CD14-positive monocyte (primary cell): Measurements from ENCODE around the gene MICU1. TPM values are rescaled to one million over a fixed set of nuclear protein-coding genes. Genes with fewer than 3 reads are reported as not detected.
A peak's percentile ranks its signal among the peaks of the same experiment; 100 is the strongest.

ENCODE experiments used
- DNase-seq, 3 donors: peaks; one replicate each; pipeline ENCODE4 v3.0.0-alpha.2; 2011 to 2022
- H2AFZ ChIP-seq: 2 replicates; pipeline ENCODE4 v1.6.0; 2012; ENCODE audit warnings: mild to moderate bottlenecking, low read depth, low read length, inconsistent platforms; ENCODE audit not compliant: insufficient read depth, poor library complexity, severe bottlenecking
- H3K27ac ChIP-seq, 2 donors: 1 replicate in 1 of 2; 2 replicates in 1 of 2; pipeline ENCODE4 v1.5.1; 2012 to 2013; ENCODE audit warnings: low read length in 2 of 2, control low read depth in 1 of 2, inconsistent platforms in 1 of 2, low read depth in 1 of 2, mild to moderate bottlenecking in 1 of 2
- H3K27me3 ChIP-seq, 2 donors: one replicate each; pipeline versions ENCODE4 v1.6.0 to v1.6.1; 2011 to 2013; ENCODE audit warnings: low read length in 2 of 2; ENCODE audit not compliant: control insufficient read depth in 2 of 2, insufficient read depth in 2 of 2
- H3K36me3 ChIP-seq, 2 donors: replicated peaks in 1 of 2; 1 replicate in 1 of 2; 2 replicates in 1 of 2; pipeline versions ENCODE4 v1.5.1 to v1.6.1; 2012 to 2013; ENCODE audit warnings: low read length in 2 of 2, control low read depth in 1 of 2, inconsistent platforms in 1 of 2, mild to moderate bottlenecking in 1 of 2; ENCODE audit not compliant: insufficient read depth in 2 of 2, control insufficient read depth in 1 of 2
- H3K4me1 ChIP-seq, 2 donors: 1 replicate in 1 of 2; 2 replicates in 1 of 2; pipeline versions ENCODE4 v1.5.1 to v1.6.1; 2012 to 2013; ENCODE audit warnings: low read length in 2 of 2, control low read depth in 1 of 2, inconsistent platforms in 1 of 2, mild to moderate bottlenecking in 1 of 2, moderate library complexity in 1 of 2; ENCODE audit not compliant: insufficient read depth in 2 of 2, control insufficient read depth in 1 of 2
- H3K4me2 ChIP-seq: replicated peaks from 2 replicates; pipeline ENCODE3; 2012; ENCODE audit warnings: low read length, moderate library complexity, mild to moderate bottlenecking; ENCODE audit not compliant: poor library complexity, severe bottlenecking; ENCODE audit errors: extremely low read depth
- H3K4me3 ChIP-seq, 3 experiments: fragments of 200-600 bp in 1 of 3; sonication (generic) in 1 of 3; replicated peaks in 1 of 3; 1 replicate in 2 of 3; 2 replicates in 1 of 3; pipeline ENCODE4 v1.5.1; 2011 to 2013; ENCODE audit warnings: low read length in 3 of 3, mild to moderate bottlenecking in 3 of 3, control low read depth in 2 of 3, low read depth in 2 of 3, inconsistent platforms in 1 of 3, moderate library complexity in 1 of 3
- H3K79me2 ChIP-seq: 2 replicates; pipeline ENCODE4 v1.6.0; 2012; ENCODE audit warnings: mild to moderate bottlenecking, control low read depth, inconsistent platforms, low read length, moderate library complexity; ENCODE audit not compliant: insufficient read depth
- H3K9ac ChIP-seq: 2 replicates; pipeline ENCODE4 v1.6.0; 2017; ENCODE audit warnings: low read length, mild to moderate bottlenecking; ENCODE audit not compliant: insufficient read depth, poor library complexity, severe bottlenecking
- H3K9me3 ChIP-seq, 2 donors: replicated peaks in 1 of 2; 1 replicate in 1 of 2; 2 replicates in 1 of 2; pipeline versions ENCODE4 v1.5.1 to v1.6.1; 2012 to 2013; ENCODE audit warnings: low read length in 2 of 2, control low read depth in 1 of 2; ENCODE audit not compliant: control insufficient read depth in 1 of 2, insufficient read depth in 1 of 2
- H4K20me1 ChIP-seq: 2 replicates; pipeline ENCODE4 v1.6.0; 2012; ENCODE audit warnings: mild to moderate bottlenecking, low read length, control low read depth, moderate library complexity; ENCODE audit not compliant: insufficient read depth
- H3K27ac Mint-ChIP-seq, 7 donors: one replicate each; pipeline ENCODE4 v1.8.0; 2020; ENCODE audit warnings: mild to moderate bottlenecking in 7 of 7, mixed read lengths in 7 of 7, moderate library complexity in 6 of 7, inconsistent platforms in 2 of 7
- H3K27me3 Mint-ChIP-seq, 3 donors: one replicate each; pipeline ENCODE4 v1.8.0; 2021 to 2022; ENCODE audit warnings: low read depth in 3 of 3, mild to moderate bottlenecking in 3 of 3, mixed read lengths in 3 of 3, moderate library complexity in 3 of 3, inconsistent platforms in 1 of 3
- H3K36me3 Mint-ChIP-seq, 2 donors: one replicate each; pipeline ENCODE4 v1.8.0; 2020; ENCODE audit warnings: mixed read lengths in 2 of 2, inconsistent platforms in 1 of 2, mild to moderate bottlenecking in 1 of 2
- H3K4me1 Mint-ChIP-seq: one replicate; pipeline ENCODE4 v1.8.0; 2020; ENCODE audit warnings: mild to moderate bottlenecking, mixed read lengths
- H3K4me3 Mint-ChIP-seq, 2 donors: one replicate each; pipeline ENCODE4 v1.8.0; 2020; ENCODE audit warnings: mild to moderate bottlenecking in 2 of 2, mixed read lengths in 2 of 2, moderate library complexity in 1 of 2
- H3K9me3 Mint-ChIP-seq, 7 donors: one replicate each; pipeline ENCODE4 v1.8.0; 2020 to 2022; ENCODE audit warnings: mixed read lengths in 7 of 7, mild to moderate bottlenecking in 6 of 7, moderate library complexity in 6 of 7, inconsistent platforms in 2 of 7
- CTCF ChIP-seq: fragments of 200-600 bp; IDR thresholded peaks from one replicate; pipeline ENCODE4 v1.8.0; 2022; ENCODE audit warnings: antibody characterized with exemption, mild to moderate bottlenecking
- WGBS: methylation state at CpG from one replicate; pipeline ENCODE4 v1.1.5; 2013; ENCODE audit warnings: missing lambda C conversion rate; ENCODE audit not compliant: insufficient coverage; 5-methylcytosine and 5-hydroxymethylcytosine counted together
- intact Hi-C, 2 donors: fragments of 100-400 bp; cut with micrococcal nuclease; formaldehyde crosslinking; loops; one replicate each; pipeline versions ENCODE4 v1.15.0 to v1.15.1; 2023
- polyA plus RNA-seq, 3 donors: library from polyadenylated mRNA; depleted of rRNA in 1 of 3; unstranded in 2 of 3; stranded (reverse) in 1 of 3; fragments of 300-500 nt in 2 of 3; fragments of >200 nt in 1 of 3; fragmentation: Illumina TruSeq in 2 of 3; gene quantifications; 1 replicate in 2 of 3; 2 replicates in 1 of 3; pipeline ENCODE4 v1.2.3, GENCODE V29; 2012 to 2021

Gene MICU1
- polyA plus RNA-seq, 3 donors: 51.1 to 76.4 (median 51.7) TPM

GRCh38 chr10:72480861-72481260, 145.0 kb downstream of the MICU1 start:
- Mint-ChIP-seq H3K9me3 (no peaks in the 10 kb centered on the region), H3K4me3 (no peak overlapping the region), H3K36me3 (peaks cover 25 to 36% of the 10 kb centered on the region in 2 donors), H3K27ac (peak overlapping the region in 1 of 7 donors; percentile 17), H3K27me3 (no peaks in the 10 kb centered on the region), H3K4me1 (peaks cover 41% of the 10 kb centered on the region)
- WGBS: 100% methylated on average over 1 of the region's 2 CpGs
- Histone ChIP-seq H3K27ac (no peak overlapping the region), H3K4me3 (no peak overlapping the region), H3K4me2 (no peak overlapping the region), H2AFZ (no peak overlapping the region), H4K20me1 (no peaks in the 10 kb centered on the region), H3K4me1 (peaks cover 16 to 20% of the 10 kb centered on the region in 2 donors), H3K9ac (no peak overlapping the region), H3K27me3 (no peaks in the 10 kb centered on the region), H3K36me3 (peaks cover 9 to 27% of the 10 kb centered on the region in 2 donors), H3K9me3 (no peaks in the 10 kb centered on the region), H3K79me2 (no peaks in the 10 kb centered on the region)
- no peak for TF ChIP-seq CTCF
- intact Hi-C loops: no loop called here
- no peak for DNase-seq

GRCh38 chr10:72477463-72477862, 148.4 kb downstream of the MICU1 start:
- H3K4me3 Mint-ChIP-seq: no peak overlapping the region
- H2AFZ ChIP-seq: no peak overlapping the region
- H3K9me3 ChIP-seq: no peaks in the 10 kb centered on the region
- H3K27me3 ChIP-seq: no peaks in the 10 kb centered on the region
- H3K9me3 Mint-ChIP-seq: no peaks in the 10 kb centered on the region
- intact Hi-C loops: no loop called here
- WGBS: no CpG with 5 or more reads among the region's 2 CpGs
- H3K27me3 Mint-ChIP-seq: no peaks in the 10 kb centered on the region
- TF ChIP-seq CTCF: no peak
- peak overlapping the region in 1 of 7 donors; percentile 54 for H3K27ac Mint-ChIP-seq
- no peaks in the 10 kb centered on the region for H4K20me1 ChIP-seq
- peak overlapping the region in 1 of 2 donors; percentile 29 for H3K27ac ChIP-seq
- peaks cover 5 to 7% of the 10 kb centered on the region in 2 donors for H3K4me1 ChIP-seq
- H3K9ac ChIP-seq: no peak overlapping the region
- H3K79me2 ChIP-seq: no peaks in the 10 kb centered on the region
- peaks cover 35 to 54% of the 10 kb centered on the region in 2 donors for H3K36me3 ChIP-seq
- H3K36me3 Mint-ChIP-seq: peaks cover 46 to 68% of the 10 kb centered on the region in 2 donors
- no peak for DNase-seq
- H3K4me1 Mint-ChIP-seq: peaks cover 28% of the 10 kb centered on the region
- H3K4me2 ChIP-seq: no peak overlapping the region
- no peak overlapping the region for H3K4me3 ChIP-seq
